IPS DF 4.7 (cell line): Measurements from ENCODE around the gene UBE2J2.

Source experiments
- DNase-seq: peaks from one replicate; pipeline ENCODE4 v3.0.0-alpha.2; 2013; ENCODE audit warnings: low spot score; ENCODE audit errors: extremely low read depth

The UBE2J2 gene

GRCh38 chr1:1281533-1282321, 8.1 kb upstream of the UBE2J2 start:
- DNase-seq, result no peak

DNA sequence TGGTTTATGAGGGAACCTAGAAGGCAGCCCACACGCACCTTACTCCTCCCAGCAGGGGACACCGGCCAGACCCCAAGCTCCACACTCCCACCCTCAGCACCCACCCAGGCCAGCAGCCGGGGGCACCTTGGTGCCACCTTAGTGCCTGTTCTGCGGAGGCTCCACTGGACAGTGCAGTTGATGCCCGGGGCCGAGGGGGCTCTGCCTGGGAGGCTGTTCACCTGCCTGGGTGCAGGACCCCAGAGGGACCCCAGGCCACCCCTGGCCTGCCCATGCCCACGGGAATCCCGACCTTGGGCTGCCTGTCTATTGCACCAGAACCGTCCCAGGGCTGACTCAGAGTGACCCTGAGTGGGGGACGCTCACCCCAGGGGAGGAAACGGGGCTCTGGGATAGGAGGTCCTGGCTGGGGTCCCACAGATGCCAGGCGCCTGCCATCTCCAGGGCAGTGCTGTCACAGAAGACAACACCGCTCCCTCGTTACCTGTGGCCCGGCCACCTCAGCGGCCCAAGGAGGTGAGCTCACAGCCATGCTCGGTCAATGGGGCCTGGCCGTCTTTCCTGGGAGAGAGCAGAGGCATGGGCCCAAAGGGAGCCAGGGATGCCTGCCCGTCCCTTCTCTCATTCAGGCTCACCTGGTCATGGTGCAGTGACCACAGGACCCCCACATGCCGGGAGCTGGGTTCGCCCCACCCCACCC, 7.3 kb upstream of the UBE2J2 start:
- no peak for DNase-seq

GRCh38 chr1:1279028-1279427, 5.4 kb upstream of the UBE2J2 start:
- no peak for DNase-seq

DNA sequence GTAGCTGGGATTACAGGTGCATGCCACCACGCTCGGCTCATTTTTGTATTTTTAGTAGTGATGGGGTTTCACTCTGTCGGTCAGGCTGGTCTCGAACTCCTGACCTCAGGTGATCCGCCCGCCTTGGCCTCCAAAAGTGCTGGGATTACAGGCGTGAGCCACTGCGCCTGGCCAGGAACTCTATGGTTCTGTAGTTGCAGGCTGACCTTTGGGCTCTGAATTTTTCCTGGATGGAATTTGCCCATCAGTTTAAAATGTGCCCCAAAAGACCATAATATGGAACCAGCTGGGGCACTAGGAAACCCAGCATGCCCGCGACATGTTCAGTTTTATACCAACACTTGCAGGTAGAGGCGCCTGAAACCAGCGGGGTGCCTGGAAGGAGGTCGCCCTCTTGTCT, 5.0 kb upstream of the UBE2J2 start:
- no peak for DNase-seq

DNA sequence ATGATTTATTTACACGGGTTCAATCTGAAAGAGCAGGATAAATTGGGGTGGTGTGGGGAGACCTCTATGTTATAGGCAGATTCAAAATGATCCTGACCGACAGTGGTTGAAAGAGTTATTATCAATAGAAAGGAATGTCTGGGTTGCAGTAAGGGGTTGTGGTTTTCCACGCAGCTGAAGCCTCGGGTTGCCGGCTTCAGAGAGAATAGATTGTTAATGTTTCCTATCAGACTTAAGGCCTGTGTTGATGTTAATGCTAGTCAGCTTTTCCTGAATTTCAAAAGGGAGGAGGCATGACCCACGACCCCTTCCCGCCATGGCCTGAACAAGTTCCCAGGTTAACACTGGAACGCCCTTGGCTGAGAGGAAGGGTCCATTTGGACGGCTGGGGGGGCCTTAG, 2.2 kb upstream of the UBE2J2 start:
- no peak for DNase-seq

- DNase-seq, result no peak
Observed at GRCh38 chr1:1274931-1275431, 1.3 kb upstream of the UBE2J2 start.

GRCh38 chr1:1274299-1274930, 761 bp upstream of the UBE2J2 start:
- DNase-seq, result no peak

- no peak for DNase-seq
Observed at GRCh38 chr1:1273209-1273511, 494 bp downstream of the UBE2J2 start.

- DNase-seq, result no peak
Observed at GRCh38 chr1:1272341-1273208, 1.1 kb downstream of the UBE2J2 start.

DNA sequence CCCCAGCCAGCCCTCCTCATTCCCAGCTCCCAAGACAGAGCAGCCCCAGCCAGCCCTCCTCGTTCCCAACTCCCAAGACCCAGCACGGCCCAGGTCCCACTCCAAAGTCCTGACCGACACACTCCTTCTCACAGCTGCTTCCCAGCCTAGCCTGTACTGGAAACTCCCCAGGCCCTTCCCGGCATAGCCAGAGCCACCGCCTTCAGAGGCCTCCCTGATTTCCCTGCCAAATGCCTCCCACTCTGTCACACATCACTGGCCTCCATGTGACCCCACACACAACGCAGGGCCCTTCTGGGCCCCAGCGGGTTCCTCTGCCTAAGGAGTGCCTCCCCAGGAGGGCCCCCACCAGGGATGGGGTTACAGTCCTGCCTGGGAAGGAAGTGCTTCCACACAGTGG, 2.8 kb downstream of the UBE2J2 start:
- DNase-seq, result no peak

GRCh38 chr1:1268284-1268682, 5.4 kb downstream of the UBE2J2 start:
- DNase-seq, result no peak

GRCh38 chr1:1267488-1268283, 6.0 kb downstream of the UBE2J2 start:
- no peak for DNase-seq

DNA sequence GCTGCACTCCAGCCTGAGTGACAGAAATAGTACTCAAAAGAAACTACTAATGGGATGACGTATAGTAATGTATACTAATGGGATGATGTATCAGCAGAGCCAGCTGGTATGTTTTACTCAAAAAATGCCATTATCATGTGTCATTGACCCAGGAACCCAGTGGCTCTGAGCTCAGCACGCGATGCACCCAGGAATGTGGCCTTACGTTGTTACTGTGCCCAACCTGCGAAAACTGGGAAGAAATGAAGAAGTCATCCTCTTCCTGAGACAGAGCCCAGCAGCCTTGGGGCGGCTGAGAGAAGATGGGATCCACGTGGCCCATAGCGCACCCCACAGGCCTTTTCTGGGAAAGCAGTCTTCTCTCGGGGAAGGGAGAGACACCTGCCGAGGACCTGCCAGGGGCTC, 8.8 kb downstream of the UBE2J2 start:
- no peak for DNase-seq

DNA sequence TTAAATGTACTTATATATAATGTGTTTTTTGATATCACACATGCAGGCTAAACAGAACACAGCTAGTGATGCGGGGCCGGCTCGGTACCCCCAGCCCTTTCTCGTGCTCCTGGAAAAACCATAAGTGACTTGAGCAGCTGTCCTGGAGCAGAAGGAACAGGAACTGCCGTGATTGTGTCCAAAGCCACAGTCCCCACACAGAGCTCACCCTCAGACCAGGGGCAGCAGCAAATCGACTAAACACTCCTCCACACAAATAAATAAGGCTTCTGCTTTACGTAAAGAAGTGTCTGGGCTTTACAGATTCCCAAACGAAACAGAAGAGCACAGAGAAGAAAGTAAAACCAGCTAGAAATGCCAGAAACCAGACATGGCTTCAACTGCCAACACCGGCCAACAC, 9.6 kb downstream of the UBE2J2 start:
- DNase-seq, result no peak

GRCh38 chr1:1262758-1263157, 10.9 kb downstream of the UBE2J2 start:
- no peak for DNase-seq

DNA sequence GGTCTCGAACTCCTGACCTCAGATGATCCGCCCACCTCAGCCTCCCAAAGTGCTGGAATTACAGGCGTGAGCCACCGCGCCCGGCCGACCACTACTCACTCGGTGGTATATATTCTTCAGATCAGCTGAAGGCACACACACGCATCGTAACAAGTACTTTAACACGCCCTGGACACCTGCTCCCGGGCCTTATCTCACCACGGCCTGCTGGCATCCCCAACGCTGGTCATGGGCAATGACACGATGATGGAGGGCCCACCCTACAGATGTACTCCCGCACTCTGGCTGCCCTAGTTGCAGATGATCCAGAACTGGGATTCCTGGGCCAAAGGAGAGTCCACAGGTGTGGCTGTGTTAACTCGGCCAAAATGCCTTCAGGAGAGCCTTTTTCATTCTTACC, 11.6 kb downstream of the UBE2J2 start:
- no peak for DNase-seq

DNA sequence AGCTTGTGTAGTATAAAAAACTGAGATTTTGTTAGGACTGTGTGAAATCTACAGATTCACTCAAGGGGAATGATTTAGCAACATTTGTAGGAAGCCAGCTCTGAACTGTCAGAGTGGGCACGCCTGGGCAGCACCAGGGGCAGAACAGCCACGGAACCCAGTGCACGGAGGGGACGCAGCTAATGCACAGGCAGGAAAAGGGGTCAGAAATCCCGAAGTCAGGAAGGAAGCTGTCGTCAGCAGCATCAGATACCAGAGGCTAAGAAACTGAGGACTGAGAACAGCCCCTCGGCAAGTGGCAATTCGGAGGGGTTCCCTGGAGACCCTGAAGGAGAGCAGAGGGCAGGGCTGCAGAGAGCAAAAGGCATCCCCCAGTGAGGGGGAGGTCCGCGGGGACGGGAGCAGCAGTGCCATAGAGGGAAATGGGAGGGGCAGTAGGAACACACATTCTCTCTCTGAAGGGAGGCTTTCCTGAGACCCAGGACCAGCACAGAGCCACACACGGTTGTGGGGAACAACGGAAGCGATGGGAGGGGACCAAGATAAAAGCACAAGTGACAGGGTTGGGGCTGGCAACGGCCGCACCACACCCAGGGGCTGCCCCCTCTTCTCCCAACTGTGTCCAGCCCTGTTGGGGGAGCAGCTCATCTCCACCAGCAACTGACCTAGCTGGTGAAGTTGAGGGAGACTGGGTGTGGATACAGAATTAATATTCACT, 12.7 kb downstream of the UBE2J2 start:
- no peak for DNase-seq

DNA sequence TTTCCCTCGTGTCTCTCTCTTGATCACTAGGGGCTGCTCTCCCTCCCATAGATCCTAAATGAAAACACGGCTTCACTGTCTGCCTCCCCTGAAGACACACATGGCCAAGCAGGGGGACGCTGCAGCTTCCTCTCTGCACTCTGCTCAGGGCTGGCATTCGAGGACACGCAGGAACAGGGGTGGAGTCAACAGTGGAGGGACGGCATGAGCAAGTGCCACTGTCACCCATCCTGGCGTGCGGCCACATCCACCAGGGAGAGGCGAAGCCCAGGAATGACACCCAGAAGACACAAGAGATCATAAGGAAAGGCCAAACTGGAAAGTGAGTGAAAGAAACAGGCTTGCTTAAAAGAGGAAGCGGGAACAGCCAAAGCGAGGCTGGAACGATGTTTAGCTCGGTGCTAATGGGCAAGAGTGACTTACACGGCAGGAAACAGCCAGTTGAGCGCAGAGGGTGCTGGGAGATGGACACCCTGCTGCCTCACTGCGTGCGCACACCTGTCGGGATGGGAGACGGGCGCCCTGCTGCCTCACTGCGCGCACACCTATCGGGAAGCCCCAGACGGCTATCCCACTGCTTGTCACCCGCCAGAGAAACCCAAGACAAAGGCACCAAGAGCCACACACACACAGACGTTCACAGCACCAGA, 13.6 kb downstream of the UBE2J2 start:
- DNase-seq, result no peak

GRCh38 chr1:1259540-1259939, 14.1 kb downstream of the UBE2J2 start:
- DNase-seq, result no peak

GRCh38 chr1:1259119-1259488, 14.6 kb downstream of the UBE2J2 start:
- no peak for DNase-seq
